Gastrocnemius medialis (tissue), 4 donors: Measurements from ENCODE around the gene LTBP1. TPM values are rescaled to one million over a fixed set of nuclear protein-coding genes. Genes with fewer than 3 reads are reported as not detected.

Experiments
- ATAC-seq, 2 donors: fragments of 150-250 bp; one replicate each; pipeline ENCODE4 v1.9.1; 2016
- DNase-seq, 2 donors: peaks; one replicate each; pipeline ENCODE4 v3.0.0-alpha.2; 2019
- H3K27ac ChIP-seq, 4 donors: fragments of 200-600 bp; sonication (generic); 1 replicate in 1 of 4; 2 replicates in 3 of 4; pipeline ENCODE4 v1.5.1; 2016 to 2018; ENCODE audit warnings: mild to moderate bottlenecking in 2 of 4, moderate library complexity in 1 of 4
- H3K27me3 ChIP-seq, 3 donors: fragments of 200-600 bp; sonication (generic) in 2 of 3; 1 replicate in 1 of 3; 2 replicates in 2 of 3; pipeline versions ENCODE4 v1.5.1 to v1.6.0; 2016 to 2019; ENCODE audit warnings: mild to moderate bottlenecking in 1 of 3, moderate library complexity in 1 of 3
- H3K36me3 ChIP-seq, 2 donors: fragments of 200-600 bp; sonication (generic) in 1 of 2; one replicate each; pipeline ENCODE4 v1.5.1; 2017 to 2018
- H3K4me1 ChIP-seq, 2 donors: fragments of 200-600 bp; sonication (generic) in 1 of 2; one replicate each; pipeline ENCODE4 v1.5.1; 2016 to 2017; ENCODE audit warnings: mild to moderate bottlenecking in 2 of 2
- H3K4me3 ChIP-seq, 4 donors: fragments of 200-600 bp; sonication (generic) in 3 of 4; 1 replicate in 1 of 4; 2 replicates in 3 of 4; pipeline ENCODE4 v1.5.1; 2016 to 2019; ENCODE audit warnings: mild to moderate bottlenecking in 2 of 4
- H3K9me3 ChIP-seq, 3 donors: fragments of 200-600 bp; sonication (generic) in 2 of 3; 1 replicate in 1 of 3; 2 replicates in 2 of 3; pipeline ENCODE4 v1.5.1; 2016 to 2019
- POLR2A ChIP-seq, 2 donors: fragments of 450-650 bp; IDR thresholded peaks; one replicate each; pipeline ENCODE4 v1.6.1; 2017; ENCODE audit warnings: antibody characterized with exemption in 2 of 2, mild to moderate bottlenecking in 2 of 2, moderate library complexity in 2 of 2
- in situ Hi-C, 4 donors: fragments of 200-750 bp; cut with MboI; loops; one replicate each; pipeline versions ENCODE4 v1.15.0 to v1.8.0; 2017; ENCODE audit warnings: low sequenced_read_pairs in 4 of 4
- intact Hi-C: fragments of 100-400 bp; cut with DNase I; formaldehyde crosslinking; loops from one replicate; pipeline ENCODE4 v1.15.1; 2023; ENCODE audit warnings: low total_unique reads
- total RNA-seq, 4 donors: library from RNA; depleted of rRNA; stranded (reverse); fragments of >200 nt; gene quantifications; one replicate each; pipeline versions ENCODE4 v1.1.0 to v1.2.3, GENCODE V29; 2016
- TF ChIP-seq, protein P1 (sequence below), 5 experiments: fragments of 450-650 bp in 3 of 5; fragments of 200-600 bp in 2 of 5; sonication (generic) in 2 of 5; IDR thresholded peaks in 4 of 5; conservative IDR thresholded peaks in 1 of 5; 1 replicate in 4 of 5; 2 replicates in 1 of 5; pipeline ENCODE4 v1.5.1; 2016 to 2019; ENCODE audit warnings: antibody characterized with exemption in 5 of 5, mild to moderate bottlenecking in 3 of 5, moderate library complexity in 3 of 5

Gene LTBP1
- total RNA-seq, 4 donors from 2014 or later: 8.0 to 42.8 (median 18.4) TPM

DNA sequence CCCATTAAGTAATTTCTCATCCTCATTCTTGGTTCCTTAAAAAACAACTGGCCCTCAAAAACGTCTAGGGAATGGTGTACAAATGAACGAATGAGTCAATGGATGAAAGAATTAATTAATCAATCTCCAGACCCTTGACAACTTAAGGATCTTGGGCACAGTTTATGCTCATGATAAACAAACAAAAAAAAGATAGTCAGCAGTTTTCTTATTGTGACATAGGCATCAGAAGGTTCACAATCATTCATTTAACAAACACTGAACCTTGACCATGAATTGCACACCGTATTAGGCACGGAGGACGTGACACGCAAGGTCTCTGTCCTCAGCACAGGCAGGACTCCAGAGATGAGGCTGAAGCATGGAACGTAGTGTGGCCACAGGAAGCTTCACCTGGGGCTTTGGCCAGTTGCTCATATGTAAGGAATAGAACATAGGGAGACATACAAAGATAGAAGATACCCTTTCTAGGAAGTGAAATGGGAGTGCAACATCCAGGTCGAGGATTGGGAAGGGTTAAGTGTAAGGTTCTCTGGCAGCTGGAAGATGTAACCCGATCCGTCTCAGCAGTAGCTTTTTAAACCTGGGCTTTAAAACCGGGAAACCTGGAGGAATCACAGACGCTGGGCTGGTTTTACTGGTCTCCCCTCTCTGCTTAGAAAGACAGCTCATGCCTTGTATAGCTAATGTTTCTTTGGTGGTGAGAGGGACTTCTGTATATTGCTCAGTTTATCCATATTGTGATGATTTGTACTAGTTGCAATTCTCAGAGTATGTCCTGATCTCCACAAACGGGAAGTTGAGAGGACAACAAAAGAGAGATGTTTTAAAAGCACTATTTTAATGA lies 8.9 kb upstream of the LTBP1 start:
- H3K4me1 ChIP-seq: no peaks in the 10 kb centered on the region
- no peak overlapping the region for H3K4me3 ChIP-seq
- TF ChIP-seq, protein P1, sequence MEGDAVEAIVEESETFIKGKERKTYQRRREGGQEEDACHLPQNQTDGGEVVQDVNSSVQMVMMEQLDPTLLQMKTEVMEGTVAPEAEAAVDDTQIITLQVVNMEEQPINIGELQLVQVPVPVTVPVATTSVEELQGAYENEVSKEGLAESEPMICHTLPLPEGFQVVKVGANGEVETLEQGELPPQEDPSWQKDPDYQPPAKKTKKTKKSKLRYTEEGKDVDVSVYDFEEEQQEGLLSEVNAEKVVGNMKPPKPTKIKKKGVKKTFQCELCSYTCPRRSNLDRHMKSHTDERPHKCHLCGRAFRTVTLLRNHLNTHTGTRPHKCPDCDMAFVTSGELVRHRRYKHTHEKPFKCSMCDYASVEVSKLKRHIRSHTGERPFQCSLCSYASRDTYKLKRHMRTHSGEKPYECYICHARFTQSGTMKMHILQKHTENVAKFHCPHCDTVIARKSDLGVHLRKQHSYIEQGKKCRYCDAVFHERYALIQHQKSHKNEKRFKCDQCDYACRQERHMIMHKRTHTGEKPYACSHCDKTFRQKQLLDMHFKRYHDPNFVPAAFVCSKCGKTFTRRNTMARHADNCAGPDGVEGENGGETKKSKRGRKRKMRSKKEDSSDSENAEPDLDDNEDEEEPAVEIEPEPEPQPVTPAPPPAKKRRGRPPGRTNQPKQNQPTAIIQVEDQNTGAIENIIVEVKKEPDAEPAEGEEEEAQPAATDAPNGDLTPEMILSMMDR (IDR thresholded peaks at IDR 0.05 in 4 of 5, conservative IDR thresholded peaks at IDR 0.05 in 1 of 5): no peak
- TF ChIP-seq POLR2A (IDR thresholded peaks at IDR 0.05): no peak
- no peak for ATAC-seq
- no peaks in the 10 kb centered on the region for H3K36me3 ChIP-seq
- in situ Hi-C loops: no loop called here
- no peak overlapping the region for H3K27ac ChIP-seq
- intact Hi-C loops: no loop called here
- no peaks in the 10 kb centered on the region for H3K9me3 ChIP-seq
- DNase-seq: no peak
- H3K27me3 ChIP-seq: peaks cover 0 to 2% (median 0%) of the 10 kb centered on the region in 3 donors

DNA sequence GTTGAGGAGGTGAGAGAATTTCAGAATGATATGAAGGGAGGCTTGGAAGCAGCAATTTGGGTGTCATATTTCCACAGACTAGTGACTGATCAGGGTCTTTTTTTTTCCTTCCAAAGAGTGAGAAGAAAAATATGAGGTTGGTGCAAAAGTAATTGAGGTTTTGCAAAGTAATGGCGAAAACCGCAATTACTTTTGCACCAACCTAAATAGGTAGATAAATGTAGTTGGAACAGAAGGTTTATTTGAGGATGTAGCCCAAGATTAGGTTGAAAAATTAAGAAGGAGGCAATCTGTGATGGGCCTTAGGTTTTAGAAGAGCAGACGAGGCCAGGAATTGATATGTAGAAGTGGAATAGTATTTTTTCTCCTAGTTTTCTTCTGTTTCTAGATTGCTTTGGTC lies 7.8 kb upstream of the LTBP1 start:
- ATAC-seq: no peak
- TF ChIP-seq, protein P1 (IDR thresholded peaks at IDR 0.05 in 4 of 5, conservative IDR thresholded peaks at IDR 0.05 in 1 of 5): no peak
- TF ChIP-seq POLR2A (IDR thresholded peaks at IDR 0.05): no peak

DNA sequence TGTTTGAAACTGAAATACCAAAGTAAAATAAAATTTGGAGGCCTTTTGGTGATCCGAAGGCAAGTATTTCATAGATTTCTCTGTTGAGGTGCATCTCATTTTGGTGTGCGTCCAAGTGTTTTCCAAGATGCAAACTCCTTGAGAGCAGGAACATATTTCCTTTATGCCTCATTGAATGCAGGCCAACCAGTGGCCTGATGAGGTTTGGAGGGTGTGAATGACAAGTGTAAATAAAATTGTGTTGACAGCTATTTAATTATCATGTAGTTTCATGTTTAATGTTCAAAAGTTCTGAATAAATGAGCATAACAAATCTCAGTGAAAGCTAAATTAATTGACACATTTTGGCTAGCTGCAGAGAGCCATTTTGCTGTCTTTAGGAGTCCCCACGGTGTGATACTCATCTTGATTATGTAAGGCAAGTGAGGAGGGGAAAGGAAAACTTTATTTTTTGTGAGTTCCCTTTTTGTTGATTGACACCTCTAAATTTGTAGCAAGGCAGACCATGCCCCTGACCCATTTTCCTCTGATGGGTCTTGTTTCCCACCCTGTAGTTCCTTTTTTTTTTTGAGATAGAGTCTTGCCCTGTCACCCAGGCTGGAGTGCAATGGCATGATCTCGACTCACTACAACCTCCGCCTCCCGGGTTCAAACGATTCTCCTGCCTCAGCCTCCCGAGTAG lies 6.3 kb upstream of the LTBP1 start:
- DNase-seq (no peak), ATAC-seq (no peak)
- Histone ChIP-seq H3K4me1 (no peaks in the 10 kb centered on the region), H3K9me3 (no peaks in the 10 kb centered on the region), H3K27ac (no peak overlapping the region), H3K27me3 (peaks cover 0 to 2% (median 0%) of the 10 kb centered on the region in 3 donors), H3K36me3 (no peaks in the 10 kb centered on the region), H3K4me3 (no peak overlapping the region)
- in situ Hi-C loops: loop anchor here in 2 of 4 donors (10.0 kb wide), 3 partner anchors 94 to 166 kb away; no protein-coding TSS in a partner anchor
- intact Hi-C loops: no loop called here
- TF ChIP-seq POLR2A (IDR thresholded peaks at IDR 0.05): no peak

More for the DNA sequence above, 7.8 kb upstream of the LTBP1 start:
- H3K4me3 ChIP-seq: no peak overlapping the region
- H3K4me1 ChIP-seq: no peaks in the 10 kb centered on the region
- in situ Hi-C loops: no loop called here
- no peaks in the 10 kb centered on the region for H3K9me3 ChIP-seq
- DNase-seq: no peak
- intact Hi-C loops: no loop called here
- peaks cover 0 to 2% (median 0%) of the 10 kb centered on the region in 3 donors for H3K27me3 ChIP-seq
- no peak overlapping the region for H3K27ac ChIP-seq
- no peaks in the 10 kb centered on the region for H3K36me3 ChIP-seq

DNA sequence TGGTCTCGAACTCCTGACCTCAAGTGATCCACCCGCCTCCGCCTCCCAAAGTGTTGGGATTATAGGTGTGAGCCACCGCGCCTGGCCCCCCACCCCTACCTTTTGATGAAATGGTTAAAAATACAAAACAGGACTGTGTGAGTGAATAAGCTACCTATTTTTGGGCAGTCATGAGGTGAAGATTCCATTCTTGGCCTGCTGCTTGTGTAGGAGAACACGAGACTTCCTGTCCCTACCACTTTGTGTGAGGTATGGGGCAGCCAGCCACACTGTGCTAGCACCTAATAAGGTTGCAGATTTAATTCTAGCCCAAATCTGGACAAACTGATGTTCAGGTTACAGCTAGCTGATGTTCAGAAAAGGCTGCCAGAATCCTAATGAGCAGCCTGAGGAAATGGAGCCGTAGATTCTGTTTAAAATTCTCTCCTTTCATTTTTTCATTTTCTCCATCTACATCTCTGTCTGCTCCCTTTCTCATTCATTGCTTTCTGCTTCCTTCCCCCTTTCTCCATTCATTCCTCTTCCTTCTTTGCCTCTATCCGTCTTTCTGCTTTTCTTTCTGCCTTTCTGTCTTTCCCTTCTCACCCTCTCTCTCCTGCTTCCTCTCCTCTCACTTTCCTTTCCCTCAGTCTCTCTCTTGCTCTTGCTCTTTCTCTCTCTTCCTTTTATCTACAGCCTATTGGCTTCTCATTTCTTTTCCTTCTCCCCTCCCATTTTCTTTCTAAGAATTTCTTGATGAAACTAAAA lies 4.6 kb upstream of the LTBP1 start:
- intact Hi-C loops: no loop called here
- Histone ChIP-seq H3K27ac (no peak overlapping the region), H3K27me3 (peaks cover 0 to 2% (median 0%) of the 10 kb centered on the region in 3 donors)

More for the DNA sequence above, 4.6 kb upstream of the LTBP1 start:
- in situ Hi-C loops: loop anchor here in 2 of 4 donors (10.0 kb wide), 3 partner anchors 93 to 167 kb away; no protein-coding TSS in a partner anchor
- Histone ChIP-seq H3K36me3 (no peaks in the 10 kb centered on the region), H3K4me3 (no peak overlapping the region), H3K9me3 (no peaks in the 10 kb centered on the region), H3K4me1 (no peaks in the 10 kb centered on the region)
- no peak for TF ChIP-seq POLR2A (IDR thresholded peaks at IDR 0.05)
- TF ChIP-seq, protein P1 (IDR thresholded peaks at IDR 0.05 in 4 of 5, conservative IDR thresholded peaks at IDR 0.05 in 1 of 5): no peak
- ATAC-seq (no peak), DNase-seq (no peak)
